GM12872 (cell line): ENCODE results near the gene UBE2L5.

Experiments
- TF ChIP-seq, protein P1 (sequence below): IDR thresholded peaks from 3 replicates; pipeline ENCODE4 v1.5.1; 2011; ENCODE audit warnings: low read depth, mild to moderate bottlenecking, low read length, moderate library complexity; ENCODE audit not compliant: insufficient read depth

Gene UBE2L5

GRCh38 chr13:30431269-30431940 is 9.1 kb downstream of the UBE2L5 start:
- TF ChIP-seq, protein P1, sequence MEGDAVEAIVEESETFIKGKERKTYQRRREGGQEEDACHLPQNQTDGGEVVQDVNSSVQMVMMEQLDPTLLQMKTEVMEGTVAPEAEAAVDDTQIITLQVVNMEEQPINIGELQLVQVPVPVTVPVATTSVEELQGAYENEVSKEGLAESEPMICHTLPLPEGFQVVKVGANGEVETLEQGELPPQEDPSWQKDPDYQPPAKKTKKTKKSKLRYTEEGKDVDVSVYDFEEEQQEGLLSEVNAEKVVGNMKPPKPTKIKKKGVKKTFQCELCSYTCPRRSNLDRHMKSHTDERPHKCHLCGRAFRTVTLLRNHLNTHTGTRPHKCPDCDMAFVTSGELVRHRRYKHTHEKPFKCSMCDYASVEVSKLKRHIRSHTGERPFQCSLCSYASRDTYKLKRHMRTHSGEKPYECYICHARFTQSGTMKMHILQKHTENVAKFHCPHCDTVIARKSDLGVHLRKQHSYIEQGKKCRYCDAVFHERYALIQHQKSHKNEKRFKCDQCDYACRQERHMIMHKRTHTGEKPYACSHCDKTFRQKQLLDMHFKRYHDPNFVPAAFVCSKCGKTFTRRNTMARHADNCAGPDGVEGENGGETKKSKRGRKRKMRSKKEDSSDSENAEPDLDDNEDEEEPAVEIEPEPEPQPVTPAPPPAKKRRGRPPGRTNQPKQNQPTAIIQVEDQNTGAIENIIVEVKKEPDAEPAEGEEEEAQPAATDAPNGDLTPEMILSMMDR, result no peak

GRCh38 chr13:30435911-30436451 is 13.7 kb downstream of the UBE2L5 start:
- TF ChIP-seq, protein P1, result no peak

- TF ChIP-seq, protein P1, result no peak
Observed at GRCh38 chr13:30437177-30437576, 14.9 kb downstream of the UBE2L5 start.

DNA sequence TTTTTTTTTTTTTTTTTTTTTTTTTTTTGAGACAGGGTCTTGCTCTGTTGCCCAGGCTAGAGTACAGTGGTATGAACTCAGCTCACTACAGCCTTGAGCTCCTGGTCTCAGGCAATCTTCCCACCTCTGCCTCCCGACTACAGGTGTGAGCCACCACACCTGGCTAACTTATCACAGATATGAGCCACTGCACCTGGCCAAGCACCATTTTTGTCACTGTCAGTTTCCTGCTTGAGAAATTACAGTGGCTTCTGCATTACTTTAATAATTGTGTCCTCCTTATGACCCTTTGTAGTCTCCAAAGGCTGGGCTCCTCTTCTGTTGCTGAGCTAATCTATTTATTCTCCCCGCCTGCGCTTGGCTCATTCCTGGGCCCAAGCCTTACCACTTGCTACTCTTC is 16.0 kb downstream of the UBE2L5 start:
- TF ChIP-seq, protein P1, result no peak

DNA sequence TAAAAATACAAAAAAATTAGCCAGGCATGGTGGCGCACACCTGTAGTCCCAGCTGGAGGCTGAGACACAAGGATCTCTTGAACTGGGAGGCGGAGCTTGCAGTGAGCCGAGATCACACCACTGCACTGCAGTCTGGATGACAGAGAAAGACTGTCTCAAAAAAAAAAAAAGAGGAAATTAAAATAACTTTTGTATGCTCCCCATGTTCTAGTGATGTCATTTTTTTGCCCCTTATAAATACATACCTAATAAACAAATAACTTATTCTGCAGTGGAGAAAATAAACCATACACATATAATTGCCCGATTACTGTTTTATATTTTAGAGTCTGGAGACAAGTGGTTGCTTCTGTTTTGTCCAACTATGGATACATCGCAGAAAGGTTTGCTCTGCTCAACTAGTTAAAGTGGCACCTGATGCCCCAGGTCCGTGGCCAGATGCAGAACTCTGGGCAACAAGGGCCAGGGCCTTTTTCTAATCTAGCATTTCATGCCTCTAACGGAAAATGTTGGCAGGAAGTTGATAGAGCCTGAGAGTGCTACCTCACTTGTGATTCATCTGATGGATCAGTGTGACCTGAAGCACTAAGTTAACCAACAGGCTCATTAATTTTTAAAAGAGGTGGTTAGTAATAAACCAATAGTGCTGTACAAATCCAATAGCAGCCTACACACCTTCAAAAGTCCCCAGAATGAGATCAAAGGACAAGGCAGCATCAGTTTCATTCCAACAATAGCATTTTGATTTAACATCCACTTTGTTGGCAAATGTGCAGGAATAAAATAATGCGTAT is 18.8 kb downstream of the UBE2L5 start:
- TF ChIP-seq, protein P1, result no peak

- TF ChIP-seq, protein P1, result no peak
Observed at GRCh38 chr13:30442926-30443325, 20.6 kb downstream of the UBE2L5 start.

DNA sequence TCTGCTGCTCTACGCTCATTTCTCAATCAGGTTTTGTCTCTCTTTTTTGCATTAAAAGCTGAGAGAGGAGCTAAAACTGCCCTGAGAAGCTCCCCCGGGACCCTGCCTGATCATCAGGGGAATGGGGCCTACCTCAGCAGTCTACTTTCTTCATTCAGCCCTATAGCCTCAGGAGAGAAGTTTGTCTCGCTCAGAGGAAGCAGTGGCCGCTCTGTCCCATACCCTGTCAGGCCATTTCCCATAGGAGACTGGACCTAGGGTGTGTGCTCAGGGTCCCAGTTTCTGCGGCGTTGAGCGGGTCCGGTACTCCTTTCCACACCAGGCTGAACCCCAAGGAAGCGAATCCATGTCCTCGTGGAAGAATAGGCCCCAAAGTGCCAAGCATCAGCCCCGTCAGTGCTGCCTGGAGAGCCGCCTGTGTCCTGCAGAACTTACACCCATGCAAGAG is 21.7 kb downstream of the UBE2L5 start:
- TF ChIP-seq, protein P1, result no peak
